KOPT-K1 (cell line): ENCODE measurements around the gene ZEB2.

Experiments
- H3K27ac ChIP-seq: fragments of 200-600 bp; sonication (generic); 2 replicates; pipeline ENCODE4 v1.5.1; 2016; ENCODE audit warnings: antibody characterized with exemption, mild to moderate bottlenecking, low read depth, low read length; ENCODE audit not compliant: poor library complexity, severe bottlenecking
- H3K36me3 ChIP-seq: fragments of 200-600 bp; sonication (generic); 2 replicates; pipeline ENCODE4 v1.5.1; 2017; ENCODE audit warnings: antibody characterized with exemption, mild to moderate bottlenecking, low read length, moderate library complexity; ENCODE audit not compliant: insufficient read depth
- H3K9me3 ChIP-seq: fragments of 200-600 bp; sonication (generic); 2 replicates; pipeline ENCODE4 v1.5.1; 2017; ENCODE audit warnings: antibody characterized with exemption, low read length, mild to moderate bottlenecking; ENCODE audit not compliant: insufficient read depth, poor library complexity, severe bottlenecking

ZEB2 gene

GRCh38 chr2:144519934-144520731, at the start of gene ZEB2:
ZEB2 (minus strand) TSS chr2:144520119; CDS start chr2:144517350, 2,769 bp downstream.
- Histone ChIP-seq H3K36me3 (no peaks in the 10 kb centered on the region), H3K27ac (no peak within 1 kb of the TSS), H3K9me3 (peaks cover 6% of the 10 kb centered on the region)

- H3K36me3 ChIP-seq: no peaks in the 10 kb centered on the region
- no peaks in the 10 kb centered on the region for H3K9me3 ChIP-seq
- no peak overlapping the region for H3K27ac ChIP-seq
These were observed 47.8 kb upstream of the ZEB2 start for GRCh38 chr2:144567745-144568144.

GRCh38 chr2:144566448-144566847, 46.5 kb upstream of the ZEB2 start:
- H3K9me3 ChIP-seq: no peaks in the 10 kb centered on the region
- no peak overlapping the region for H3K27ac ChIP-seq
- H3K36me3 ChIP-seq: no peaks in the 10 kb centered on the region

- Histone ChIP-seq H3K27ac (no peak overlapping the region), H3K9me3 (no peaks in the 10 kb centered on the region), H3K36me3 (no peaks in the 10 kb centered on the region)
These were observed 40.3 kb upstream of the ZEB2 start for GRCh38 chr2:144560251-144560650.

- H3K9me3 ChIP-seq: no peaks in the 10 kb centered on the region
- no peaks in the 10 kb centered on the region for H3K36me3 ChIP-seq
- H3K27ac ChIP-seq: no peak overlapping the region
These were observed 39.8 kb upstream of the ZEB2 start for GRCh38 chr2:144559681-144560080.

- Histone ChIP-seq H3K36me3 (no peaks in the 10 kb centered on the region), H3K27ac (no peak overlapping the region), H3K9me3 (no peaks in the 10 kb centered on the region)
These were observed 39.3 kb upstream of the ZEB2 start for GRCh38 chr2:144559242-144559641.

GRCh38 chr2:144554492-144555210, 34.7 kb upstream of the ZEB2 start:
- Histone ChIP-seq H3K9me3 (no peaks in the 10 kb centered on the region), H3K36me3 (no peaks in the 10 kb centered on the region), H3K27ac (no peak overlapping the region)

- no peaks in the 10 kb centered on the region for H3K9me3 ChIP-seq
- H3K27ac ChIP-seq: no peak overlapping the region
These were observed 33.5 kb upstream of the ZEB2 start for GRCh38 chr2:144553379-144553778.

GRCh38 chr2:144552821-144553220, 32.9 kb upstream of the ZEB2 start:
- no peak overlapping the region for H3K27ac ChIP-seq
- no peaks in the 10 kb centered on the region for H3K9me3 ChIP-seq
- H3K36me3 ChIP-seq: no peaks in the 10 kb centered on the region

More at GRCh38 chr2:144553379-144553778, 33.5 kb upstream of the ZEB2 start:
- H3K36me3 ChIP-seq: no peaks in the 10 kb centered on the region

- H3K36me3 ChIP-seq: no peaks in the 10 kb centered on the region
- H3K27ac ChIP-seq: no peak overlapping the region
- no peaks in the 10 kb centered on the region for H3K9me3 ChIP-seq
These were observed 31.0 kb upstream of the ZEB2 start for GRCh38 chr2:144550911-144551310.

- no peaks in the 10 kb centered on the region for H3K36me3 ChIP-seq
- H3K9me3 ChIP-seq: no peaks in the 10 kb centered on the region
- no peak overlapping the region for H3K27ac ChIP-seq
These were observed 30.2 kb upstream of the ZEB2 start for GRCh38 chr2:144550084-144550483.

GRCh38 chr2:144548532-144549191, 28.7 kb upstream of the ZEB2 start:
- Histone ChIP-seq H3K36me3 (no peaks in the 10 kb centered on the region), H3K27ac (no peak overlapping the region), H3K9me3 (no peaks in the 10 kb centered on the region)

- H3K36me3 ChIP-seq: no peaks in the 10 kb centered on the region
- H3K27ac ChIP-seq: no peak overlapping the region
- no peaks in the 10 kb centered on the region for H3K9me3 ChIP-seq
These were observed 28.2 kb upstream of the ZEB2 start for GRCh38 chr2:144548088-144548487.

GRCh38 chr2:144547494-144547893, 27.6 kb upstream of the ZEB2 start:
- Histone ChIP-seq H3K27ac (no peak overlapping the region), H3K36me3 (no peaks in the 10 kb centered on the region), H3K9me3 (no peaks in the 10 kb centered on the region)

GRCh38 chr2:144546933-144547332, 27.0 kb upstream of the ZEB2 start:
- Histone ChIP-seq H3K27ac (no peak overlapping the region), H3K9me3 (no peaks in the 10 kb centered on the region), H3K36me3 (no peaks in the 10 kb centered on the region)
